T47D (cell line): ENCODE results near the gene RALGPS2.

ENCODE experiments used
- DNase-seq, 2 experiments: peaks; one replicate each; pipeline versions ENCODE4 v3.0.0 to v3.0.0-alpha.2; 2011 to 2012; ENCODE audit warnings: low read depth in 1 of 2, low spot score in 1 of 2
- JUND ChIP-seq: IDR thresholded peaks from 2 replicates; pipeline ENCODE4 v1.6.1; 2012; ENCODE audit warnings: low read depth
- in situ Hi-C: cut with HindIII; loops from 2 replicates; pipeline ENCODE4 v1.10.0; 2016; ENCODE audit warnings: low sequenced_read_pairs, low pct_unique_long_range_greater_than_20kb

RALGPS2 gene

GRCh38 chr1:178928041-178928440, 203.0 kb downstream of the RALGPS2 start:
- in situ Hi-C loops, result no loop called here
- no peak for DNase-seq
- no peak for TF ChIP-seq JUND

GRCh38 chr1:178928976-178929375, 203.9 kb downstream of the RALGPS2 start:
- in situ Hi-C loops, result no loop called here
- no peak for DNase-seq
- TF ChIP-seq JUND, result no peak

- no peak for TF ChIP-seq JUND
- no peak for DNase-seq
- in situ Hi-C loops, result no loop called here
Observed at GRCh38 chr1:178931858-178932551, 207.0 kb downstream of the RALGPS2 start.

- no peak for TF ChIP-seq JUND
- in situ Hi-C loops, result no loop called here
Observed at GRCh38 chr1:178932552-178932906, 207.5 kb downstream of the RALGPS2 start.

GRCh38 chr1:178933105-178933561, 208.1 kb downstream of the RALGPS2 start:
- no peak for DNase-seq
- in situ Hi-C loops, result no loop called here
- no peak for TF ChIP-seq JUND

More at GRCh38 chr1:178932552-178932906, 207.5 kb downstream of the RALGPS2 start:
- DNase-seq, result no peak

GRCh38 chr1:178933709-178934490, 208.9 kb downstream of the RALGPS2 start:
- in situ Hi-C loops, result no loop called here
- DNase-seq, result no peak
- no peak for TF ChIP-seq JUND

GRCh38 chr1:178934546-178934945, 209.5 kb downstream of the RALGPS2 start:
- TF ChIP-seq JUND, result no peak
- in situ Hi-C loops, result no loop called here
- no peak for DNase-seq

- no peak for TF ChIP-seq JUND
- no peak for DNase-seq
- in situ Hi-C loops, result no loop called here
Observed at GRCh38 chr1:178935610-178936009, 210.6 kb downstream of the RALGPS2 start.

GRCh38 chr1:178937695-178938094, 212.7 kb downstream of the RALGPS2 start:
- no peak for DNase-seq
- no peak for TF ChIP-seq JUND
- in situ Hi-C loops, result no loop called here

GRCh38 chr1:178938101-178938958, 213.3 kb downstream of the RALGPS2 start:
- no peak for DNase-seq
- TF ChIP-seq JUND, result no peak
- in situ Hi-C loops, result no loop called here

- in situ Hi-C loops, result no loop called here
- DNase-seq, result no peak
- TF ChIP-seq JUND, result no peak
Observed at GRCh38 chr1:178938959-178939317, 213.9 kb downstream of the RALGPS2 start.

GRCh38 chr1:178939338-178940067, 214.5 kb downstream of the RALGPS2 start:
- TF ChIP-seq JUND, result no peak
- no peak for DNase-seq
- in situ Hi-C loops, result no loop called here
